ENCODE data around the gene HMX1.

HMX1 gene

GRCh38 chr4:8854016-8854415 lies 17.6 kb downstream of the HMX1 start:
- H3K36me3 ChIP-seq (ENCODE audit: insufficient read depth, low read length), result no peaks in the 10 kb centered on the region
- no peak for DNase-seq (ENCODE audit: low read depth, low spot score)
- H3K9me3 ChIP-seq (ENCODE audit: low read depth, low read length), result no peaks in the 10 kb centered on the region
- TF ChIP-seq EZH2 (IDR thresholded peaks at IDR 0.05), result no peak
- TF ChIP-seq FOXP2 (optimal IDR thresholded peaks at IDR 0.05; ENCODE audit: control extremely low read depth, extremely low read length, insufficient read depth), result no peak
- no peak for TF ChIP-seq POLR2AphosphoS5 (IDR thresholded peaks at IDR 0.05; ENCODE audit: borderline replicate concordance, low read depth, low read length)
- no peak overlapping the region for H3K4me3 ChIP-seq
- H3K9ac ChIP-seq (ENCODE audit: insufficient read length), result no peak overlapping the region
- H3K27ac ChIP-seq, result no peak overlapping the region

DNA sequence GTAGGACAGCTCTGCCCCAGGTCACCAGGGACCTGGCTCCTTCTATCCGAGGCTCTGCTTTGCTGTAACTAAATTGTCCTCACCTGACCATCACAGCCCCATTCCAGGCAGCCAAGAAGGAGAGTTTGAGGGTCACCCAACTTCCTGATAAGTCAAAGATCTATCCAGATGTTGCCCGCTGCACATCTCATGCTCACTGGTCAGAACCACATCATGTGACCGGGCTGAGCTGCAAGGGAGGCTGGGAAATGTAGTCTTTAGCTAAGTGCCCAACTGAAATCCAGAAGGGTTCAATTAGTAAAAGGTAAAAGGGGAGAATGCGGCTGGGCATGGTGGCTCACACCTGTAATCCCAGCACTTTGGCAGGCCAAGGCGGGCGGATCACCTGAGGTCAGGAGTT lies 18.4 kb downstream of the HMX1 start:
- TF ChIP-seq POLR2AphosphoS5 (IDR thresholded peaks at IDR 0.05; ENCODE audit: borderline replicate concordance, low read depth, low read length), result no peak
- TF ChIP-seq FOXP2 (optimal IDR thresholded peaks at IDR 0.05; ENCODE audit: control extremely low read depth, extremely low read length, insufficient read depth), result no peak
- H3K9ac ChIP-seq (ENCODE audit: insufficient read length), result no peak overlapping the region
- H3K4me3 ChIP-seq, result no peak overlapping the region
- no peak overlapping the region for H3K27ac ChIP-seq
- no peaks in the 10 kb centered on the region for H3K36me3 ChIP-seq (ENCODE audit: insufficient read depth, low read length)
- DNase-seq (ENCODE audit: low read depth, low spot score), result no peak
- H3K9me3 ChIP-seq (ENCODE audit: low read depth, low read length), result no peaks in the 10 kb centered on the region

DNA sequence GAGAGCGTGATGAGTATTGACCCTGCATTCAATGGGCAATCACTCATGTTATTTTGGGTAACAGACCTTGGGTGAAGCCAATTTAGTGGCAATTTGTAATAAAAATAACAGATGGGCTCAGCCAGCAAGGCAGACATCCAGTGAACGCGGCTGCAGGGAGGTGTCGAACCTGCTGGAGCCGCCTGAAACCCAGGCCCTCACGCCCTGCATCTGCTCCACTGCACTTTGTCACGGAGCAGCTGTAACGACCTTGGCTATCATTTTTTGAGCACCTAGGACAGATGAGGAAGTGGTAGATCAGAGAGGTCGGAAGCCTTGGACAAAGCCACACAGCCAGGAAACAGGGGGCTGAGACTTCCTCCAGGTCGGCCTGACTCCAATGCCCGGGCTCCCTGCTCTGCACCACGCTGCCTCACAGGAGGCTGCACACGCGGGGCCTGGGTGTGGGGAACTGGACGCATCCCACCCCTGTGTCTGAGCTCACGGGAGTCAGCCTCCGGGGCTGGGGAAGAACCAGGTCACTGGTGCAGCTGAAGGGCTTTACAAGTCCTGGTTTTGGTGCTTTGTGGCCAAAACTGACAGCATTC lies 19.4 kb downstream of the HMX1 start:
- Histone ChIP-seq H3K9me3 (ENCODE audit: low read depth, low read length) (no peaks in the 10 kb centered on the region), H3K9ac (ENCODE audit: insufficient read length) (no peak overlapping the region), H3K4me3 (no peak overlapping the region), H3K36me3 (ENCODE audit: insufficient read depth, low read length) (no peaks in the 10 kb centered on the region), H3K27ac (no peak overlapping the region)
- TF ChIP-seq POLR2AphosphoS5 (IDR thresholded peaks at IDR 0.05; ENCODE audit: borderline replicate concordance, low read depth, low read length), result no peak
- no peak for DNase-seq (ENCODE audit: low read depth, low spot score)

- H3K9ac ChIP-seq (ENCODE audit: insufficient read length), result no peak overlapping the region
- no peak overlapping the region for H3K4me3 ChIP-seq
- H3K36me3 ChIP-seq (ENCODE audit: insufficient read depth, low read length), result no peaks in the 10 kb centered on the region
- no peak for DNase-seq (ENCODE audit: low read depth, low spot score)
- no peaks in the 10 kb centered on the region for H3K9me3 ChIP-seq (ENCODE audit: low read depth, low read length)
- no peak overlapping the region for H3K27ac ChIP-seq
- TF ChIP-seq FOXP2 (optimal IDR thresholded peaks at IDR 0.05; ENCODE audit: control extremely low read depth, extremely low read length, insufficient read depth) (no peak), POLR2AphosphoS5 (IDR thresholded peaks at IDR 0.05; ENCODE audit: borderline replicate concordance, low read depth, low read length) (no peak), EZH2 (IDR thresholded peaks at IDR 0.05) (no peak)
Measured at GRCh38 chr4:8851321-8852117, 20.1 kb downstream of the HMX1 start.

DNA sequence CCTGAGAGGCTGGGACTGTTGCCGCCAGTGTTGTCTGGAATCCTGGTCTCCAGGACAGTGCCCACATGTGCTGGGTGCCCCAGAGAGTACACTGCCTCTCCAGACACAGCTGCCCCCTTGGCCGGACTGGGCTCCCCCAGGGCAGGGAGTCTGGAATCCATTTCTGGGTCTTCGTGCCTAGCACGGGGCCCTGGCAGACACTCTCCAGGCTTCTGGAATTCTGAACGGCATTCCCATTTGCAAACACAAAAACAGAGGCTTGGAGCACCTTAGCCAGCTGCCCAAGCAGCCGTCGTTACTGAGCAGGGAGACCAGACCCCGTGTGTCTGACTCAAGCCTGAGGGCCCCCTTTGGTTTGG lies 20.8 kb downstream of the HMX1 start:
- H3K36me3 ChIP-seq (ENCODE audit: insufficient read depth, low read length), result no peaks in the 10 kb centered on the region
- no peak for TF ChIP-seq POLR2AphosphoS5 (IDR thresholded peaks at IDR 0.05; ENCODE audit: borderline replicate concordance, low read depth, low read length)
- no peak for TF ChIP-seq FOXP2 (optimal IDR thresholded peaks at IDR 0.05; ENCODE audit: control extremely low read depth, extremely low read length, insufficient read depth)
- TF ChIP-seq EZH2 (IDR thresholded peaks at IDR 0.05), result no peak

GRCh38 chr4:8850074-8850829 lies 21.4 kb downstream of the HMX1 start:
- no peak for TF ChIP-seq POLR2AphosphoS5 (IDR thresholded peaks at IDR 0.05; ENCODE audit: borderline replicate concordance, low read depth, low read length)
- TF ChIP-seq EZH2 (IDR thresholded peaks at IDR 0.05), result no peak
- no peak for TF ChIP-seq FOXP2 (optimal IDR thresholded peaks at IDR 0.05; ENCODE audit: control extremely low read depth, extremely low read length, insufficient read depth)
- Histone ChIP-seq H3K27ac (no peak overlapping the region), H3K4me3 (no peak overlapping the region), H3K9me3 (ENCODE audit: low read depth, low read length) (no peaks in the 10 kb centered on the region), H3K36me3 (ENCODE audit: insufficient read depth, low read length) (no peaks in the 10 kb centered on the region), H3K9ac (ENCODE audit: insufficient read length) (no peak overlapping the region)
- no peak for DNase-seq (ENCODE audit: low read depth, low spot score)

More for the DNA sequence above, 20.8 kb downstream of the HMX1 start:
- Histone ChIP-seq H3K9ac (ENCODE audit: insufficient read length) (no peak overlapping the region), H3K4me3 (no peak overlapping the region), H3K27ac (no peak overlapping the region), H3K9me3 (ENCODE audit: low read depth, low read length) (no peaks in the 10 kb centered on the region)
- DNase-seq (ENCODE audit: low read depth, low spot score), result no peak

DNA sequence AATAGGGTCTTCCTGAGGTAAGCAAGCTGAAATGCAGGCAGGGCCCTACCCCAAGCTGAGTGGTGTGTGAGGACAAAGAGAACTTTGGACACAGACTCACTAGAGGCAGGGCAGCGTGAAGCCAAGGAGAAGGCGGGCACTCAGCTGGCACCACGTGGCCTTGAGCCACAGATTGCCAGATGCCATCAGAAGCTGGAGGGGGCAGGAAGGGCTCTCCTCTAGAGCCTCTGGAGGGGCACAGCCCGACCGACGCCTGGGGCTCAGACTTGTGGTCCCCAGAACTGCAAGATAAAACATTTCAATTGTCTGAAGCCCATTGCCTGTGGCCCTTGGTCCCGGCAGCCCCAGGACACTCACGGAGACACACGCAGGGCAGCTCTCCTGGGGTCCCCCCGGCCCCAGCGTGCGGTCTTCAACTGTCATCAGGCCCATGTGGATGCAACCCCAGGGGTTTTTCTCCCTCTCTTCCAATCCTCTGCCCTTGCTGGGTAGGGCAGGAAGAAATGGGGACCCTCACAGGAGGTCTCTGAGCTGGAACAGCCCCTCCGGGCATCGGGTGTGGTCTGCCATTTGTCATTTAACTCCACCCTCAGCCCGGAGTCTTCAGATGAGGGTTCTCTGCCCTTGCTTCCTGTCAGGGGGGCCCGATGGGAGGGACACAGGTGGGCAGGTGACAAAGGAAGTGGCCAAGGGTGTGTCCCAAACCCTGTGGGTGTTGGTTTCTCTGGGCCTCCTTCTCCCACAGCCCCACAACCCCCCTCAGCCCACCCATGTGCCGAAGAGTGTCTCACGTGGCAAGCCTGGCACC lies 22.2 kb downstream of the HMX1 start:
- TF ChIP-seq FOXP2 (optimal IDR thresholded peaks at IDR 0.05; ENCODE audit: control extremely low read depth, extremely low read length, insufficient read depth) (no peak), EZH2 (IDR thresholded peaks at IDR 0.05) (no peak)
- no peak overlapping the region for H3K4me3 ChIP-seq
- DNase-seq (ENCODE audit: low read depth, low spot score), result no peak
- no peaks in the 10 kb centered on the region for H3K36me3 ChIP-seq (ENCODE audit: insufficient read depth, low read length)
- H3K27ac ChIP-seq, result no peak overlapping the region
- H3K9ac ChIP-seq (ENCODE audit: insufficient read length), result no peak overlapping the region
- H3K9me3 ChIP-seq (ENCODE audit: low read depth, low read length), result no peaks in the 10 kb centered on the region
